ENCODE results near the gene SEC11A.
"Not testable (repeated sequence)": the region's sequence is repeated elsewhere in the genome, so short reads cannot be mapped to it uniquely, and the experiment has no call there.

SEC11A gene

GRCh38 chr15:84669726-84670125, 46.2 kb downstream of the SEC11A start:
- no peak for DNase-seq

- DNase-seq = no peak
Measured at GRCh38 chr15:84668221-84668982, 47.5 kb downstream of the SEC11A start.

- no peak for DNase-seq
Measured at GRCh38 chr15:84666373-84666772, 49.6 kb downstream of the SEC11A start.

GRCh38 chr15:84661001-84661400, 54.9 kb downstream of the SEC11A start:
- DNase-seq = no peak

- DNase-seq = no peak
Measured at GRCh38 chr15:84659904-84660781, 55.8 kb downstream of the SEC11A start.

GRCh38 chr15:84658788-84659411, 57.0 kb downstream of the SEC11A start:
- no peak for DNase-seq

- DNase-seq = peak; percentile 71
Measured at GRCh38 chr15:84658080-84658787, 57.7 kb downstream of the SEC11A start, which contains the start of gene NMB. TSS of gene NMB (minus strand) at chr15:84658199. CDS start at chr15:84658152, 47 bp downstream.

GRCh38 chr15:84657748-84658079, 58.2 kb downstream of the SEC11A start:
- DNase-seq = no peak

GRCh38 chr15:84656972-84657371, 59.0 kb downstream of the SEC11A start:
- no peak for DNase-seq

GRCh38 chr15:84654689-84655453, 61.1 kb downstream of the SEC11A start:
- peak; percentile 78 for DNase-seq

GRCh38 chr15:84653910-84654688, 61.8 kb downstream of the SEC11A start, which contains the start of gene WDR73:
TSS of gene WDR73 (minus strand) at chr15:84654283. CDS start at chr15:84654274, 9 bp downstream.
- DNase-seq = peak; percentile 95

- DNase-seq = no peak
Measured at GRCh38 chr15:84653584-84653909, 62.4 kb downstream of the SEC11A start.

- DNase-seq = no peak
Measured at GRCh38 chr15:84649706-84650105, 66.2 kb downstream of the SEC11A start.

- DNase-seq = peak; percentile 81
Measured at GRCh38 chr15:84648539-84648938, 67.4 kb downstream of the SEC11A start.

GRCh38 chr15:84647726-84648125, 68.2 kb downstream of the SEC11A start:
- no peak for DNase-seq

GRCh38 chr15:84645997-84646396, 69.9 kb downstream of the SEC11A start:
- DNase-seq = no peak

- no peak for DNase-seq
Measured at GRCh38 chr15:84645496-84645895, 70.4 kb downstream of the SEC11A start.

GRCh38 chr15:84643838-84644237, 72.1 kb downstream of the SEC11A start:
- no peak for DNase-seq

GRCh38 chr15:84642640-84643039, 73.3 kb downstream of the SEC11A start:
- not testable (repeated sequence) for DNase-seq

- not testable (repeated sequence) for DNase-seq
Measured at GRCh38 chr15:84641871-84642270, 74.1 kb downstream of the SEC11A start.

- DNase-seq = no peak
Measured at GRCh38 chr15:84638103-84638502, 77.8 kb downstream of the SEC11A start.

Data from inflammatory macrophage treated with lipopolysaccharide for 4 hours (primary cell).